Smooth muscle cell (in vitro differentiated cells): ENCODE data around the gene TEAD2. TPM values are rescaled to one million over a fixed set of nuclear protein-coding genes. Genes with fewer than 3 reads are reported as not detected.

ENCODE experiments used
- DNase-seq: peaks from one replicate; lab custom pipeline; 2025; ENCODE audit not compliant: unreplicated experiment; lab: John Stamatoyannopoulos, UW
- H2AFZ ChIP-seq: fragments of 200-600 bp; sonication (generic); 2 replicates; pipeline ENCODE4 v1.6.0; 2016; ENCODE audit warnings: antibody characterized with exemption, low read depth, mild to moderate bottlenecking
- H3F3A ChIP-seq: fragments of 200-600 bp; sonication (generic); 2 replicates; pipeline ENCODE4 v1.6.0; 2017; ENCODE audit warnings: antibody characterized with exemption, low read depth
- H3K27ac ChIP-seq: fragments of 200-600 bp; sonication (generic); 2 replicates; pipeline ENCODE4 v1.5.1; 2016; ENCODE audit warnings: low read depth, mild to moderate bottlenecking
- H3K27me3 ChIP-seq: fragments of 200-600 bp; sonication (generic); 2 replicates; pipeline ENCODE4 v1.6.1; 2016; ENCODE audit warnings: low read depth, mild to moderate bottlenecking
- H3K36me3 ChIP-seq: fragments of 200-600 bp; sonication (generic); 2 replicates; pipeline ENCODE4 v1.5.1; 2016; ENCODE audit warnings: low read depth
- H3K4me1 ChIP-seq: fragments of 200-600 bp; sonication (generic); 2 replicates; pipeline ENCODE4 v1.5.1; 2016; ENCODE audit warnings: low read depth
- H3K4me2 ChIP-seq: fragments of 200-600 bp; sonication (generic); 2 replicates; pipeline ENCODE4 v1.6.0; 2016; ENCODE audit warnings: mild to moderate bottlenecking
- H3K4me3 ChIP-seq: fragments of 200-600 bp; sonication (generic); 2 replicates; pipeline ENCODE4 v1.5.1; 2016; ENCODE audit warnings: mild to moderate bottlenecking
- H3K79me2 ChIP-seq: fragments of 200-600 bp; sonication (generic); 2 replicates; pipeline ENCODE4 v1.6.0; 2016; ENCODE audit warnings: low read depth, mild to moderate bottlenecking
- H3K9ac ChIP-seq: fragments of 200-600 bp; sonication (generic); 2 replicates; pipeline ENCODE4 v1.6.0; 2016; ENCODE audit warnings: low read depth
- H3K9me3 ChIP-seq: fragments of 200-600 bp; sonication (generic); replicated peaks from 2 replicates; pipeline ENCODE4 v1.5.1; 2016; ENCODE audit warnings: low read depth
- H4K20me1 ChIP-seq: fragments of 200-600 bp; sonication (generic); 2 replicates; pipeline ENCODE4 v1.6.0; 2016; ENCODE audit warnings: low read depth
- WGBS: methylation state at CpG from one replicate; pipeline ENCODE4 v1.1.7; 2016; ENCODE audit warnings: low lambda C conversion rate; 5-methylcytosine and 5-hydroxymethylcytosine counted together
- microRNA-seq: library from miRNA; unstranded; fragments of <30 nt; microRNA quantifications from one replicate; pipeline ENCODE4, GENCODE V29; 2016; ENCODE audit warnings: borderline number of aligned reads
- polyA plus RNA-seq: library from polyadenylated mRNA; unstranded; fragments of >200 nt; fragmentation: Nextera tagmentation; extraction: Ambion mirVana; gene quantifications from 2 replicates; pipeline ENCODE4 v1.2.1, GENCODE V29; 2016
- small RNA-seq: library from RNA; depleted of rRNA; stranded (forward); fragments of <200 nt; gene quantifications from one replicate; pipeline ENCODE3, GENCODE V24; 2014
- total RNA-seq: library from RNA; depleted of rRNA; stranded (reverse); fragments of >200 nt; gene quantifications from 2 replicates; pipeline ENCODE4 v1.2.3, GENCODE V29; 2014
- TF ChIP-seq, protein P1 (sequence below): fragments of 200-600 bp; sonication (generic); IDR thresholded peaks from 2 replicates; pipeline ENCODE4 v1.5.1; 2017; ENCODE audit warnings: borderline replicate concordance, mild to moderate bottlenecking, antibody characterized with exemption; ENCODE audit not compliant: insufficient read depth, poor library complexity, severe bottlenecking

The TEAD2 gene
- total and polyA plus RNA-seq, 2 experiments from 2014 or later: 58.5 to 71.8 TPM

DNA sequence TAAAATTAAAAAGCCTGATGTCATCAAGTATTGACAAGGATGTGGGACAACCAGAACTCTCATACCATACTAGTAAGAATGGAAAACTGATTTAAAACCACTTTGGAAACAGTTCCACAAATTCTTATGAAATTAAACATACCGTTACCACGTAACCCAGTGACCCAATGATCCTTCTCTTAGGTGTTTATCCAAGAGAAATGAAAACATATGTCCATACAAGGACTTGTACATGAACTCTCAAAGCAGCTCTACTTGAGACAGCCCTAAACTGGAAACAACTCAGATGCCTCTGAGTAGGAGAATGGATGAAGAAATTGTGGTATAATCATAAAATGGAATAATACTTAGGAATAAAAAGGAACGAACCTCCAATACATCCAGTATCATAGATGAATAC is 64.8 kb downstream of the TEAD2 start:
- no peaks in the 10 kb centered on the region for H4K20me1 ChIP-seq
- no peaks in the 10 kb centered on the region for H3K9me3 ChIP-seq
- H3K27me3 ChIP-seq: no peaks in the 10 kb centered on the region
- no peak overlapping the region for H3K4me2 ChIP-seq
- H3K27ac ChIP-seq: no peak overlapping the region
- no peak overlapping the region for H3K4me3 ChIP-seq
- H3K79me2 ChIP-seq: no peaks in the 10 kb centered on the region
- no peaks in the 10 kb centered on the region for H3K4me1 ChIP-seq
- TF ChIP-seq, protein P1, sequence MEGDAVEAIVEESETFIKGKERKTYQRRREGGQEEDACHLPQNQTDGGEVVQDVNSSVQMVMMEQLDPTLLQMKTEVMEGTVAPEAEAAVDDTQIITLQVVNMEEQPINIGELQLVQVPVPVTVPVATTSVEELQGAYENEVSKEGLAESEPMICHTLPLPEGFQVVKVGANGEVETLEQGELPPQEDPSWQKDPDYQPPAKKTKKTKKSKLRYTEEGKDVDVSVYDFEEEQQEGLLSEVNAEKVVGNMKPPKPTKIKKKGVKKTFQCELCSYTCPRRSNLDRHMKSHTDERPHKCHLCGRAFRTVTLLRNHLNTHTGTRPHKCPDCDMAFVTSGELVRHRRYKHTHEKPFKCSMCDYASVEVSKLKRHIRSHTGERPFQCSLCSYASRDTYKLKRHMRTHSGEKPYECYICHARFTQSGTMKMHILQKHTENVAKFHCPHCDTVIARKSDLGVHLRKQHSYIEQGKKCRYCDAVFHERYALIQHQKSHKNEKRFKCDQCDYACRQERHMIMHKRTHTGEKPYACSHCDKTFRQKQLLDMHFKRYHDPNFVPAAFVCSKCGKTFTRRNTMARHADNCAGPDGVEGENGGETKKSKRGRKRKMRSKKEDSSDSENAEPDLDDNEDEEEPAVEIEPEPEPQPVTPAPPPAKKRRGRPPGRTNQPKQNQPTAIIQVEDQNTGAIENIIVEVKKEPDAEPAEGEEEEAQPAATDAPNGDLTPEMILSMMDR: no peak
- H2AFZ ChIP-seq: no peak overlapping the region
- DNase-seq: no peak
- WGBS: 94% methylated on average over 3 of the region's 3 CpGs
- H3K36me3 ChIP-seq: no peaks in the 10 kb centered on the region
- no peak overlapping the region for H3K9ac ChIP-seq
- no peaks in the 10 kb centered on the region for H3F3A ChIP-seq

DNA sequence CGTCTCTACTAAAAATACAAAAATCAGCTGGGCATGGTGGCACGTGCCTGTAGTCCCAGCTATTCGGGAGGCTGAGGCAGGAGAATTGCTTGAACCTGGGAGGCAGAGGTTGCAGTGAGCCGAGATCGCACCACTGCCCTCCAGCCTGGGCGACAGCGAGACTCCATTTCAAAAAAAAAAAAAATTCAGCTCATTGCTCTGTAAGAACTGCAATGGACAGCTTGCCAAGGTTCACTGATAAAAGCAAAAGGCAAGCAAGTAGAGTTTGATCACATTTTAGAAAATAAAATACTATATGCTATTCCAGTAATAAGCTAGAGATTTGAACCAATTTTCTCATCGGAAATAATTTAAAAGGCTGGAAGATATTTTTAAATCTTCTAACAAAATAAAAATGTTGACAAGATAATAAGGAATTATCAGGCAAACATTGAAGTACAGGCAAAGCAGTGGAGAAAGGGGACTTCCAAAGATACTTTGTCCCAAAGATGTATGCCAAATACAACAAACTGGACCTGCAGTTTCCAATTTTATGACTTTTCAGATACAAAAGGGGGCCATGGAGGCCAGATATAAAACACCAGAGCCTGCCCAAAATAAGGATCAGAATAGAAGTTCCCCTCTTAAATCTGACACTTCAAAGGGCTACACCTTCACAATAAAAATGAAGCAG is 66.9 kb downstream of the TEAD2 start:
- H3F3A ChIP-seq: no peaks in the 10 kb centered on the region
- H2AFZ ChIP-seq: no peak overlapping the region
- H3K4me2 ChIP-seq: no peak overlapping the region
- H3K4me1 ChIP-seq: no peaks in the 10 kb centered on the region
- TF ChIP-seq, protein P1: no peak
- WGBS: 91% methylated on average over 8 of the region's 8 CpGs
- no peaks in the 10 kb centered on the region for H3K36me3 ChIP-seq
- no peaks in the 10 kb centered on the region for H4K20me1 ChIP-seq
- no peak overlapping the region for H3K4me3 ChIP-seq
- H3K27me3 ChIP-seq: no peaks in the 10 kb centered on the region
- H3K27ac ChIP-seq: no peak overlapping the region
- DNase-seq: no peak
- no peaks in the 10 kb centered on the region for H3K9me3 ChIP-seq
- no peak overlapping the region for H3K9ac ChIP-seq
- no peaks in the 10 kb centered on the region for H3K79me2 ChIP-seq

DNA sequence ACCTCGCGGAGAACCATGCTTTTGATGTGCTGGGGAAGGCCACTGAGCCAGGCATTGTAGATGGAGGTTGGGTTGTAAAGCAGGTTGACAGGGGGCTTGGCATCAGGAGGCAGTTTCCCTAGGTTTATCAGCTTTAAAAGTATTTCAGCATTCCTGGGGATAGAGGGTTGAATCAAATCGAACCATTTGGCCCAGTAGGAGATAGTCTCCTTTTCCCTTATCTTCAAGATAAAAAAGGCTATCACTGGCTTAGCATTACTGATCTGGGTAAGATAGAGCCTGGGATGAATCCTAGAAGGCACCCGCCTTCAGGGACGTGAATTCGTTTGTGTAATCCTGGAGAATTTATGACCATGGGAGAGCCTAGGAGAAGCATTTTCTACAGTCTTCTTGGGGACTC is 67.8 kb downstream of the TEAD2 start:
- no peak overlapping the region for H3K4me3 ChIP-seq
- no peak overlapping the region for H3K4me2 ChIP-seq
- no peak overlapping the region for H2AFZ ChIP-seq
- no peaks in the 10 kb centered on the region for H3K9me3 ChIP-seq
- no peak overlapping the region for H3K27ac ChIP-seq
- H3K27me3 ChIP-seq: no peaks in the 10 kb centered on the region
- H3K36me3 ChIP-seq: no peaks in the 10 kb centered on the region
- no peak overlapping the region for H3K9ac ChIP-seq
- no peaks in the 10 kb centered on the region for H3K79me2 ChIP-seq
- DNase-seq: no peak
- WGBS: 57% methylated on average over 6 of the region's 6 CpGs
- no peaks in the 10 kb centered on the region for H3F3A ChIP-seq
- TF ChIP-seq, protein P1: no peak
- no peaks in the 10 kb centered on the region for H3K4me1 ChIP-seq
- no peaks in the 10 kb centered on the region for H4K20me1 ChIP-seq

Small RNA genes within 50 kb of the gene (microRNA-seq; reads per million reads assigned to microRNA genes)
- gene MIR4324: not detected

Small RNA genes within 50 kb of the gene (small RNA-seq; reads per million reads assigned to genes)
- not detected for gene MIR4324

Other genes starting within 250 kb of the TEAD2 start
- gene LIN7B, start 248.0 kb downstream of the TEAD2 start, total RNA-seq: 11.7 and 16.5 TPM in 2 replicates
- gene LIN7B, start 248.0 kb downstream of the TEAD2 start, polyA plus RNA-seq: 24.7 and 30.7 TPM in 2 replicates
- gene C19orf73, start 243.3 kb downstream of the TEAD2 start, total RNA-seq: 0.54 and 2.9 TPM in 2 replicates
- gene C19orf73, start 243.3 kb downstream of the TEAD2 start, polyA plus RNA-seq: 0.74 and 1.7 TPM in 2 replicates
- gene PPFIA3, start 242.9 kb downstream of the TEAD2 start, total RNA-seq: 3.2 and 10.9 TPM in 2 replicates
- gene PPFIA3, start 242.9 kb downstream of the TEAD2 start, polyA plus RNA-seq: 16.3 and 20.3 TPM in 2 replicates
- gene HRC, start 207.0 kb downstream of the TEAD2 start, total RNA-seq: 1.1 TPM in 1 of 2 replicates, not detected in the other
- gene HRC, start 207.0 kb downstream of the TEAD2 start, polyA plus RNA-seq: 0.06 and 0.84 TPM in 2 replicates
- gene TRPM4, start 204.6 kb downstream of the TEAD2 start, total RNA-seq: 15.0 and 27.7 TPM in 2 replicates
- 32.1 and 47.0 TPM in 2 replicates for gene TRPM4, start 204.6 kb downstream of the TEAD2 start, polyA plus RNA-seq
- gene SLC6A16, start 37.2 kb downstream of the TEAD2 start, total RNA-seq: 0.63 and 1.4 TPM in 2 replicates
- 2.3 and 2.8 TPM in 2 replicates for gene SLC6A16, start 37.2 kb downstream of the TEAD2 start, polyA plus RNA-seq
- gene CD37, start 27.0 kb downstream of the TEAD2 start, total RNA-seq: not detected in 2 replicates
- 7.0 and 8.8 TPM in 2 replicates for gene CD37, start 27.0 kb downstream of the TEAD2 start, polyA plus RNA-seq
- 2.3 and 6.3 TPM in 2 replicates for gene DKKL1, start 1.5 kb upstream of the TEAD2 start, total RNA-seq
- 2.8 and 6.4 TPM in 2 replicates for gene DKKL1, start 1.5 kb upstream of the TEAD2 start, polyA plus RNA-seq
- gene KASH5, start 25.8 kb upstream of the TEAD2 start, total RNA-seq: not detected in 2 replicates
- not detected in 2 replicates for gene KASH5, start 25.8 kb upstream of the TEAD2 start, polyA plus RNA-seq
- not detected in 2 replicates for gene PTH2, start 61.0 kb upstream of the TEAD2 start, total RNA-seq
- not detected in 2 replicates for gene PTH2, start 61.0 kb upstream of the TEAD2 start, polyA plus RNA-seq
- not detected in 2 replicates for gene GFY, start 63.0 kb upstream of the TEAD2 start, total RNA-seq
- gene GFY, start 63.0 kb upstream of the TEAD2 start, polyA plus RNA-seq: not detected in 2 replicates
- 0.04 and 0.54 TPM in 2 replicates for gene SLC17A7, start 79.1 kb upstream of the TEAD2 start, total RNA-seq
- 0.39 TPM in 1 of 2 replicates, not detected in the other for gene SLC17A7, start 79.1 kb upstream of the TEAD2 start, polyA plus RNA-seq
- 54.7 and 77.1 TPM in 2 replicates for gene PIH1D1, start 89.4 kb upstream of the TEAD2 start, total RNA-seq
- 84.9 and 89.8 TPM in 2 replicates for gene PIH1D1, start 89.4 kb upstream of the TEAD2 start, polyA plus RNA-seq
- gene ALDH16A1, start 90.8 kb upstream of the TEAD2 start, total RNA-seq: 10.5 and 18.6 TPM in 2 replicates
- gene ALDH16A1, start 90.8 kb upstream of the TEAD2 start, polyA plus RNA-seq: 24.6 and 24.7 TPM in 2 replicates
- gene FLT3LG, start 111.8 kb upstream of the TEAD2 start, total RNA-seq: 0.27 and 0.45 TPM in 2 replicates
- gene FLT3LG, start 111.8 kb upstream of the TEAD2 start, polyA plus RNA-seq: 0.85 and 2.0 TPM in 2 replicates
- 1,134 and 1,154 TPM in 2 replicates for gene RPL13A, start 125.2 kb upstream of the TEAD2 start, total RNA-seq
- gene RPL13A, start 125.2 kb upstream of the TEAD2 start, polyA plus RNA-seq: 732 and 818 TPM in 2 replicates
- 3,115 and 3,456 TPM in 2 replicates for gene RPS11, start 134.0 kb upstream of the TEAD2 start, total RNA-seq
- gene RPS11, start 134.0 kb upstream of the TEAD2 start, polyA plus RNA-seq: 729 and 804 TPM in 2 replicates
- 58.1 and 66.1 TPM in 2 replicates for gene FCGRT, start 150.2 kb upstream of the TEAD2 start, total RNA-seq
- 127 and 135 TPM in 2 replicates for gene FCGRT, start 150.2 kb upstream of the TEAD2 start, polyA plus RNA-seq
- 248 and 311 TPM in 2 replicates for gene RCN3, start 165.6 kb upstream of the TEAD2 start, total RNA-seq
- 773 and 1,078 TPM in 2 replicates for gene RCN3, start 165.6 kb upstream of the TEAD2 start, polyA plus RNA-seq
- 45.0 and 55.5 TPM in 2 replicates for gene NOSIP, start 218.1 kb upstream of the TEAD2 start, total RNA-seq
- gene NOSIP, start 218.1 kb upstream of the TEAD2 start, polyA plus RNA-seq: 95.7 and 134 TPM in 2 replicates
- 13.5 TPM in 1 of 2 replicates, not detected in the other for gene PRRG2, start 218.9 kb upstream of the TEAD2 start, total RNA-seq
- 0.24 and 1.0 TPM in 2 replicates for gene PRRG2, start 218.9 kb upstream of the TEAD2 start, polyA plus RNA-seq
- 2.9 and 4.5 TPM in 2 replicates for gene PRR12, start 228.8 kb upstream of the TEAD2 start, total RNA-seq
- gene PRR12, start 228.8 kb upstream of the TEAD2 start, polyA plus RNA-seq: 1.7 and 3.2 TPM in 2 replicates